HG02678 (cell line): ENCODE data around the gene CCDC13.

ENCODE experiments used
- ATAC-seq: cut with Tn5 transposase; IDR thresholded peaks from one replicate; pipeline ENCODE4 v1.9.1; 2021; ENCODE audit warnings: mild to moderate bottlenecking, moderate library complexity; ENCODE audit not compliant: unreplicated experiment

Gene CCDC13

GRCh38 chr3:42800251-42800650, 27.2 kb upstream of the CCDC13 start:
- no peak for ATAC-seq

GRCh38 chr3:42799376-42799775, 26.3 kb upstream of the CCDC13 start:
- no peak for ATAC-seq

GRCh38 chr3:42796332-42796885, 23.4 kb upstream of the CCDC13 start:
- no peak for ATAC-seq

GRCh38 chr3:42795621-42796181, 22.6 kb upstream of the CCDC13 start:
- no peak for ATAC-seq

GRCh38 chr3:42790714-42791229, 17.7 kb upstream of the CCDC13 start:
- ATAC-seq = no peak

GRCh38 chr3:42786631-42787030, 13.6 kb upstream of the CCDC13 start:
- no peak for ATAC-seq

- ATAC-seq = no peak
These were observed 13.2 kb upstream of the CCDC13 start for GRCh38 chr3:42786212-42786611.

GRCh38 chr3:42780892-42781700, 8.0 kb upstream of the CCDC13 start:
- ATAC-seq = no peak

GRCh38 chr3:42780398-42780797, 7.3 kb upstream of the CCDC13 start:
- no peak for ATAC-seq

GRCh38 chr3:42778644-42779043, 5.6 kb upstream of the CCDC13 start:
- ATAC-seq = no peak

GRCh38 chr3:42773409-42773751, 327 bp upstream of the CCDC13 start:
- ATAC-seq = peak; percentile 13

- no peak for ATAC-seq
These were observed 1.8 kb downstream of the CCDC13 start for GRCh38 chr3:42771271-42771670.

- ATAC-seq = no peak
These were observed 3.4 kb downstream of the CCDC13 start for GRCh38 chr3:42769477-42770131.

- ATAC-seq = no peak
These were observed 8.3 kb downstream of the CCDC13 start for GRCh38 chr3:42764561-42765295.

GRCh38 chr3:42764115-42764514, 8.9 kb downstream of the CCDC13 start:
- no peak for ATAC-seq

GRCh38 chr3:42763021-42763420, 10.0 kb downstream of the CCDC13 start:
- ATAC-seq = no peak

GRCh38 chr3:42762046-42762724, 10.9 kb downstream of the CCDC13 start:
- ATAC-seq = no peak

- ATAC-seq = no peak
These were observed 14.9 kb downstream of the CCDC13 start for GRCh38 chr3:42758126-42758525.

GRCh38 chr3:42756681-42757213, 16.3 kb downstream of the CCDC13 start:
- no peak for ATAC-seq
